GM21423 (cell line): ENCODE data around the gene ABL2.

Source experiments
- ATAC-seq: cut with Tn5 transposase; IDR thresholded peaks from one replicate; pipeline ENCODE4 v1.9.1; 2021; ENCODE audit warnings: mild to moderate bottlenecking, moderate library complexity; ENCODE audit not compliant: unreplicated experiment

The ABL2 gene

GRCh38 chr1:179058487-179059483 is 170.7 kb downstream of the ABL2 start:
- ATAC-seq, result no peak

GRCh38 chr1:179055937-179056336 is 173.5 kb downstream of the ABL2 start:
- ATAC-seq, result no peak

GRCh38 chr1:179053486-179053885 is 176.0 kb downstream of the ABL2 start:
- no peak for ATAC-seq

- ATAC-seq, result no peak
Measured at GRCh38 chr1:179052776-179053175, 176.7 kb downstream of the ABL2 start.
